Measurements from ENCODE around the gene FOXD1. TPM values are rescaled to one million over a fixed set of nuclear protein-coding genes. Genes with fewer than 3 reads are reported as not detected.

The FOXD1 gene
- polyA plus RNA-seq, 1 donor from 2014 or later = not detected

DNA sequence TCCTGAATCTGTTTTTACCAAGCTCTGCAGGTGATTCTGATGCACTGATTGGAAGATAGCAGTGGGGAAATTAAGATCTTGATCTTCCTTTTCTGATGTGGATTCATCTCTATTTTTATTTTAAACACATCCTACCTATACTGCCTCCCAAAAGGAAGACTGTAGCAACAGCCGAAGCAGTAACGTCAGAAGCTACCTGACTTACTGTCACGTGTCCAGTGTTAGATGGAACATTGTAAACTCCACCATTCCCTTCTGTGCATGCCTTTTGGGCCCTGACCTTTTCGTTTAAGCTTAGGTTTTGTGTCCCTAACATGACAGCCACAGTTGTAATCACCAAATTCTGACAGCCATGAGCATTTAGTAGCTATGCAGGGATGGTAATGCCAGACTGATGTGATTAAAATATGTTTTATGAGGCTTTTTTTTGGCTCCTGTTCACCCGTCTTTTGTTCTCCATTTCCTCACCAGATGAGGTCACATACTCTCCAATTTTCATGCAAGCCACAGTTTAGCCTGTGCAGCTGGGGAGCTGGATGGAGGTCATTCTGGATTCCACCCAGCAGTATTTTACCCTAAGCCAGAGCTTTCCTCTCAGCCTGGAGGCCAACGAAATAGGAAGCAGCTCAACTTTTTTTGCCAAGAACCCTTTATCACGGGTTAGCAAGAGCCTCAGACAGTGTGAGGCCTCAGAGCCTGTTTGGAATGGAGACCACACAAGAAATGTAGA, 15.6 kb upstream of the FOXD1 start:
- Histone ChIP-seq H2AFZ (ENCODE audit: low read depth, low read length) (no peak overlapping the region), H3K27me3 (ENCODE audit: insufficient read depth, low read depth, low read length) (peaks cover 3% of the 10 kb centered on the region), H3K9me3 (ENCODE audit: low read length) (no peaks in the 10 kb centered on the region), H3K4me2 (ENCODE audit: low read length) (no peak overlapping the region), H3F3A (ENCODE audit: insufficient read depth, low read length, poor library complexity, severe bottlenecking) (no peaks in the 10 kb centered on the region), H3K27ac (ENCODE audit: low read length) (no peak overlapping the region), H3K36me3 (ENCODE audit: insufficient read depth, low read length) (no peaks in the 10 kb centered on the region), H3K9me2 (ENCODE audit: insufficient read depth, low read length) (no peaks in the 10 kb centered on the region), H4K20me1 (ENCODE audit: insufficient read depth) (no peaks in the 10 kb centered on the region), H3K79me2 (replicated peaks; ENCODE audit: insufficient read depth, low read length) (no peaks in the 10 kb centered on the region), H3K9ac (ENCODE audit: low read length) (no peak overlapping the region), H3K4me3 (ENCODE audit: low read length) (no peak overlapping the region)
- TF ChIP-seq SMC3 (conservative IDR thresholded peaks at IDR 0.05; ENCODE audit: poor library complexity) (no peak), RAD21 (conservative IDR thresholded peaks at IDR 0.05) (no peak), EP300 (conservative IDR thresholded peaks at IDR 0.05; ENCODE audit: poor library complexity, severe bottlenecking) (no peak), TAF1 (IDR thresholded peaks at IDR 0.05; ENCODE audit: low read depth) (no peak), MXI1 (conservative IDR thresholded peaks at IDR 0.05; ENCODE audit: poor library complexity, severe bottlenecking) (no peak), POLR2AphosphoS5 (IDR thresholded peaks at IDR 0.05) (no peak), EZH2 (IDR thresholded peaks at IDR 0.05; ENCODE audit: borderline replicate concordance, insufficient read depth, low read length, poor library complexity, severe bottlenecking) (no peak)
- TF ChIP-seq, protein P1, sequence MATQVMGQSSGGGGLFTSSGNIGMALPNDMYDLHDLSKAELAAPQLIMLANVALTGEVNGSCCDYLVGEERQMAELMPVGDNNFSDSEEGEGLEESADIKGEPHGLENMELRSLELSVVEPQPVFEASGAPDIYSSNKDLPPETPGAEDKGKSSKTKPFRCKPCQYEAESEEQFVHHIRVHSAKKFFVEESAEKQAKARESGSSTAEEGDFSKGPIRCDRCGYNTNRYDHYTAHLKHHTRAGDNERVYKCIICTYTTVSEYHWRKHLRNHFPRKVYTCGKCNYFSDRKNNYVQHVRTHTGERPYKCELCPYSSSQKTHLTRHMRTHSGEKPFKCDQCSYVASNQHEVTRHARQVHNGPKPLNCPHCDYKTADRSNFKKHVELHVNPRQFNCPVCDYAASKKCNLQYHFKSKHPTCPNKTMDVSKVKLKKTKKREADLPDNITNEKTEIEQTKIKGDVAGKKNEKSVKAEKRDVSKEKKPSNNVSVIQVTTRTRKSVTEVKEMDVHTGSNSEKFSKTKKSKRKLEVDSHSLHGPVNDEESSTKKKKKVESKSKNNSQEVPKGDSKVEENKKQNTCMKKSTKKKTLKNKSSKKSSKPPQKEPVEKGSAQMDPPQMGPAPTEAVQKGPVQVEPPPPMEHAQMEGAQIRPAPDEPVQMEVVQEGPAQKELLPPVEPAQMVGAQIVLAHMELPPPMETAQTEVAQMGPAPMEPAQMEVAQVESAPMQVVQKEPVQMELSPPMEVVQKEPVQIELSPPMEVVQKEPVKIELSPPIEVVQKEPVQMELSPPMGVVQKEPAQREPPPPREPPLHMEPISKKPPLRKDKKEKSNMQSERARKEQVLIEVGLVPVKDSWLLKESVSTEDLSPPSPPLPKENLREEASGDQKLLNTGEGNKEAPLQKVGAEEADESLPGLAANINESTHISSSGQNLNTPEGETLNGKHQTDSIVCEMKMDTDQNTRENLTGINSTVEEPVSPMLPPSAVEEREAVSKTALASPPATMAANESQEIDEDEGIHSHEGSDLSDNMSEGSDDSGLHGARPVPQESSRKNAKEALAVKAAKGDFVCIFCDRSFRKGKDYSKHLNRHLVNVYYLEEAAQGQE (IDR thresholded peaks at IDR 0.05; ENCODE audit: borderline replicate concordance) = no peak
- TF ChIP-seq, protein P2, sequence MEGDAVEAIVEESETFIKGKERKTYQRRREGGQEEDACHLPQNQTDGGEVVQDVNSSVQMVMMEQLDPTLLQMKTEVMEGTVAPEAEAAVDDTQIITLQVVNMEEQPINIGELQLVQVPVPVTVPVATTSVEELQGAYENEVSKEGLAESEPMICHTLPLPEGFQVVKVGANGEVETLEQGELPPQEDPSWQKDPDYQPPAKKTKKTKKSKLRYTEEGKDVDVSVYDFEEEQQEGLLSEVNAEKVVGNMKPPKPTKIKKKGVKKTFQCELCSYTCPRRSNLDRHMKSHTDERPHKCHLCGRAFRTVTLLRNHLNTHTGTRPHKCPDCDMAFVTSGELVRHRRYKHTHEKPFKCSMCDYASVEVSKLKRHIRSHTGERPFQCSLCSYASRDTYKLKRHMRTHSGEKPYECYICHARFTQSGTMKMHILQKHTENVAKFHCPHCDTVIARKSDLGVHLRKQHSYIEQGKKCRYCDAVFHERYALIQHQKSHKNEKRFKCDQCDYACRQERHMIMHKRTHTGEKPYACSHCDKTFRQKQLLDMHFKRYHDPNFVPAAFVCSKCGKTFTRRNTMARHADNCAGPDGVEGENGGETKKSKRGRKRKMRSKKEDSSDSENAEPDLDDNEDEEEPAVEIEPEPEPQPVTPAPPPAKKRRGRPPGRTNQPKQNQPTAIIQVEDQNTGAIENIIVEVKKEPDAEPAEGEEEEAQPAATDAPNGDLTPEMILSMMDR (IDR thresholded peaks at IDR 0.05; ENCODE audit: poor library complexity, severe bottlenecking) = no peak

DNA sequence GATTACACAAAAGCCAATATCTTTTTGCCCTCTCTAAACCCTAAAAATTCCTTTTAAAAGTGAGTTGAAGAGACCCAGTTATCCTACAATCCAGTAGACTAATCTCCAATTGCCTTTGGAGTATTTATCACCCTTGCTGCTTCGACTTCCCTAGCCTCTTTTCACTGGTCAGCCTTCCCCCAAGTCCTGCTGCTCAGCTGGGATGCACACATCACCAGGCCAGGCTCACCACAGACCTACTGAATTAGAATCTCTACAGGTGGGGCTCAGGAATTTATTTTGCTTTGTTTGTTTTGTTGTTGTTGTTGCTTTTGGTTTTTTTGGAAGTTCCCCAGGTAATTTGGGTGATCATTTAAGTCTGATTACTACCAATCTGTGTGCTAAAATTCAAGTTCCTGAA, 11.6 kb upstream of the FOXD1 start:
- no peak overlapping the region for H2AFZ ChIP-seq (ENCODE audit: low read depth, low read length)
- no peak overlapping the region for H3K27ac ChIP-seq (ENCODE audit: low read length)
- TF ChIP-seq, protein P1 (IDR thresholded peaks at IDR 0.05; ENCODE audit: borderline replicate concordance) = no peak
- TF ChIP-seq POLR2AphosphoS5 (IDR thresholded peaks at IDR 0.05) = no peak
- TF ChIP-seq EP300 (conservative IDR thresholded peaks at IDR 0.05; ENCODE audit: poor library complexity, severe bottlenecking) = no peak
- no peak overlapping the region for H3K4me3 ChIP-seq (ENCODE audit: low read length)
- H3K79me2 ChIP-seq (replicated peaks; ENCODE audit: insufficient read depth, low read length) = no peaks in the 10 kb centered on the region
- no peak overlapping the region for H3K9ac ChIP-seq (ENCODE audit: low read length)
- peaks cover 7% of the 10 kb centered on the region for H3K27me3 ChIP-seq (ENCODE audit: insufficient read depth, low read depth, low read length)
- no peaks in the 10 kb centered on the region for H3K9me2 ChIP-seq (ENCODE audit: insufficient read depth, low read length)
- H3K9me3 ChIP-seq (ENCODE audit: low read length) = no peaks in the 10 kb centered on the region
- H3F3A ChIP-seq (ENCODE audit: insufficient read depth, low read length, poor library complexity, severe bottlenecking) = no peaks in the 10 kb centered on the region
- no peak overlapping the region for H3K4me2 ChIP-seq (ENCODE audit: low read length)
- no peaks in the 10 kb centered on the region for H4K20me1 ChIP-seq (ENCODE audit: insufficient read depth)
- no peaks in the 10 kb centered on the region for H3K36me3 ChIP-seq (ENCODE audit: insufficient read depth, low read length)

All from neural cell (in vitro differentiated cells).